ENCODE measurements around the gene SFPQ.

Gene SFPQ

DNA sequence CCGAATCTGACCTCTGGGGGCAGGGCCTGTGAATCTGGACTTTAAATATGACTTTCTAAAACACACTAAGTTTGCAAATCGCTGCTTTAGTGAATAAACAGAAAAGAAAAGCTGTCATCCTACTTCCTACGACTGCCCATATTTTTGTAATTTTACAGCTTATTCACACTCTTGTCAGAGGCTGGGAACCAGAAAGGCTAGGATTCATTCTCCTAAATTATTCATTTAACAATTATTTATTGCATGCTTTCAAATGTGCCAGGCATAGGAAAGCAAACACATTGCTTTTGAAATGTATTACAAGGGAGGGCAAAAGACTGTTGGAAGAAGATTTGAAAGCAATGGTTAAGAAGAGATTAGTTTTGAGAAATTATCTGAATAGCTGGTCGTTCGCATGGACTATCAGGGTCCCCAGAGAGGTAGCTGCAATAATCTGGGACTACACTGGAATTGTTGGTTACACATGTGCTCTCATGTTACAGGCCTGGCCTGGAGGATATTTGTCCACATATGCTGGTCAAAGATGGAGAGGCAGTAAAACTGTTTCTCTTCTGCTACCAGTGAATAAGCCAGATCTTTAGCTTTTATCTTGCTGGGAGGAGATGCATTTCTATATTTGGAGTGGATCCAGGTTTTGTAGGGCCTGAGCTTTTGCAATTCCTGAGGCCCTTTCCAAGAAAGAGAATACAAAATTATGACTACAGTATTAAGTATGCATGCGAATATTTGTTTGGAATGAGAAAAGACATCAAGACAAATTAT lies 29.6 kb upstream of the SFPQ start:
- no peak for TF ChIP-seq EZH2phosphoT487 (IDR thresholded peaks at IDR 0.05; ENCODE audit: low read length)
- Histone ChIP-seq H2AFZ (ENCODE audit: low read length) (0 out of 2 replicates have a peak overlapping the region, but pooled peaks have one; percentile 35), H3K9ac (ENCODE audit: low read length) (no peak overlapping the region), H3K4me2 (ENCODE audit: low read depth, low read length) (no peak overlapping the region), H3K27ac (ENCODE audit: low read length) (no peak overlapping the region), H3F3A (ENCODE audit: insufficient read depth, low read length) (no peaks in the 10 kb centered on the region), H3K9me3 (replicated peaks; ENCODE audit: insufficient read depth, low read length) (no peaks in the 10 kb centered on the region), H4K20me1 (ENCODE audit: insufficient read depth, low read length) (no peaks in the 10 kb centered on the region), H3K27me3 (replicated peaks; ENCODE audit: insufficient read depth, low read length) (no peaks in the 10 kb centered on the region), H3K4me1 (ENCODE audit: low read length) (no peaks in the 10 kb centered on the region), H3K36me3 (replicated peaks; ENCODE audit: insufficient read depth, low read length) (no peaks in the 10 kb centered on the region), H3K79me2 (ENCODE audit: low read length) (no peaks in the 10 kb centered on the region), H3K9me2 (replicated peaks; ENCODE audit: insufficient read depth, low read length) (no peaks in the 10 kb centered on the region), H3K4me3 (ENCODE audit: low read length) (no peak overlapping the region)
- no peak for DNase-seq

- no peak overlapping the region for H3K4me3 ChIP-seq (ENCODE audit: low read length)
- no peaks in the 10 kb centered on the region for H4K20me1 ChIP-seq (ENCODE audit: insufficient read depth, low read length)
- no peaks in the 10 kb centered on the region for H3K27me3 ChIP-seq (replicated peaks; ENCODE audit: insufficient read depth, low read length)
- H3K79me2 ChIP-seq (ENCODE audit: low read length): no peaks in the 10 kb centered on the region
- no peaks in the 10 kb centered on the region for H3K9me3 ChIP-seq (replicated peaks; ENCODE audit: insufficient read depth, low read length)
- H3K36me3 ChIP-seq (replicated peaks; ENCODE audit: insufficient read depth, low read length): no peaks in the 10 kb centered on the region
- no peak overlapping the region for H3K4me2 ChIP-seq (ENCODE audit: low read depth, low read length)
- H3K4me1 ChIP-seq (ENCODE audit: low read length): no peaks in the 10 kb centered on the region
- no peaks in the 10 kb centered on the region for H3K9me2 ChIP-seq (replicated peaks; ENCODE audit: insufficient read depth, low read length)
- no peak overlapping the region for H3K9ac ChIP-seq (ENCODE audit: low read length)
- peak; percentile 21 for DNase-seq
- no peaks in the 10 kb centered on the region for H3F3A ChIP-seq (ENCODE audit: insufficient read depth, low read length)
- TF ChIP-seq CTCF (IDR thresholded peaks at IDR 0.05; ENCODE audit: low read length) (peak; percentile 39), EZH2phosphoT487 (IDR thresholded peaks at IDR 0.05; ENCODE audit: low read length) (no peak)
- no peak overlapping the region for H2AFZ ChIP-seq (ENCODE audit: low read length)
- H3K27ac ChIP-seq (ENCODE audit: low read length): no peak overlapping the region
Measured at GRCh38 chr1:35220976-35221375, 28.0 kb upstream of the SFPQ start.

- Histone ChIP-seq H3K4me1 (ENCODE audit: low read length) (no peaks in the 10 kb centered on the region), H3K4me2 (ENCODE audit: low read depth, low read length) (no peak overlapping the region), H3K9ac (ENCODE audit: low read length) (no peak overlapping the region), H3K36me3 (replicated peaks; ENCODE audit: insufficient read depth, low read length) (no peaks in the 10 kb centered on the region), H3K9me3 (replicated peaks; ENCODE audit: insufficient read depth, low read length) (no peaks in the 10 kb centered on the region), H2AFZ (ENCODE audit: low read length) (no peak overlapping the region), H3K79me2 (ENCODE audit: low read length) (no peaks in the 10 kb centered on the region), H4K20me1 (ENCODE audit: insufficient read depth, low read length) (no peaks in the 10 kb centered on the region), H3K4me3 (ENCODE audit: low read length) (no peak overlapping the region), H3K27me3 (replicated peaks; ENCODE audit: insufficient read depth, low read length) (no peaks in the 10 kb centered on the region), H3F3A (ENCODE audit: insufficient read depth, low read length) (no peaks in the 10 kb centered on the region), H3K9me2 (replicated peaks; ENCODE audit: insufficient read depth, low read length) (no peaks in the 10 kb centered on the region), H3K27ac (ENCODE audit: low read length) (no peak overlapping the region)
- no peak for DNase-seq
- TF ChIP-seq EZH2phosphoT487 (IDR thresholded peaks at IDR 0.05; ENCODE audit: low read length): no peak
- TF ChIP-seq EZH2 (optimal IDR thresholded peaks at IDR 0.05; ENCODE audit: low read depth, low read length): no peak
- TF ChIP-seq CTCF (IDR thresholded peaks at IDR 0.05; ENCODE audit: low read length): no peak
Measured at GRCh38 chr1:35215346-35215745, 22.4 kb upstream of the SFPQ start.

DNA sequence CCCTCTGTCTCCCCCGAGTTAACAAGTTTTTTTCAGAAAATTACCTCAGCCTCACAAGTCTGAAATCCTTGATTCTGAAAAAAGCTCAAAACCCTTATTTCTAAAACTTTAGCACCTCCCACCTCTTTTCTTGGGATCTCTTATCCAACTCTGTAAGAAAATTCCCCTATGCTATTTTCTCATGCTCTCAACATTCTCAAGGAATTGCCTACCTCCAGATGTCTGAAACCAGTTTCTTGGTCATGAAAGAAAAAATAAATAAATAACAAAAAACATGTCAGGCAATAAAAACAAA lies 18.1 kb upstream of the SFPQ start:
- no peak overlapping the region for H2AFZ ChIP-seq (ENCODE audit: low read length)
- no peak overlapping the region for H3K9ac ChIP-seq (ENCODE audit: low read length)
- no peak overlapping the region for H3K4me2 ChIP-seq (ENCODE audit: low read depth, low read length)
- no peak for DNase-seq
- no peaks in the 10 kb centered on the region for H3K79me2 ChIP-seq (ENCODE audit: low read length)
- H3K9me2 ChIP-seq (replicated peaks; ENCODE audit: insufficient read depth, low read length): no peaks in the 10 kb centered on the region
- no peaks in the 10 kb centered on the region for H3K27me3 ChIP-seq (replicated peaks; ENCODE audit: insufficient read depth, low read length)
- H3F3A ChIP-seq (ENCODE audit: insufficient read depth, low read length): no peaks in the 10 kb centered on the region
- no peaks in the 10 kb centered on the region for H3K9me3 ChIP-seq (replicated peaks; ENCODE audit: insufficient read depth, low read length)
- H3K4me3 ChIP-seq (ENCODE audit: low read length): no peak overlapping the region
- no peaks in the 10 kb centered on the region for H3K36me3 ChIP-seq (replicated peaks; ENCODE audit: insufficient read depth, low read length)
- TF ChIP-seq CTCF (IDR thresholded peaks at IDR 0.05; ENCODE audit: low read length) (no peak), EZH2 (optimal IDR thresholded peaks at IDR 0.05; ENCODE audit: low read depth, low read length) (no peak), EZH2phosphoT487 (IDR thresholded peaks at IDR 0.05; ENCODE audit: low read length) (no peak)
- H3K4me1 ChIP-seq (ENCODE audit: low read length): no peaks in the 10 kb centered on the region
- H3K27ac ChIP-seq (ENCODE audit: low read length): no peak overlapping the region
- H4K20me1 ChIP-seq (ENCODE audit: insufficient read depth, low read length): no peaks in the 10 kb centered on the region
